Right lung (tissue), 5 donors: ENCODE results near the gene AKNA. TPM values are rescaled to one million over a fixed set of nuclear protein-coding genes. Genes with fewer than 3 reads are reported as not detected.

Experiments used
- DNase-seq, 2 donors: peaks; one replicate each; pipeline ENCODE4 v3.0.0-alpha.2; 2013
- polyA plus RNA-seq, 5 donors: library from polyadenylated mRNA; unstranded; fragments of 120-200 nt; gene quantifications; one replicate each; pipeline versions ENCODE4 v1.2.1 to v1.2.3, GENCODE V29; 2013; ENCODE audit warnings: inconsistent platforms in 1 of 5, low replicate concordance in 1 of 5; ENCODE audit not compliant: insufficient read length in 5 of 5, insufficient read depth in 1 of 5

Gene AKNA
- polyA plus RNA-seq, 5 donors = 29.3 to 38.6 (median 31.2) TPM

DNA sequence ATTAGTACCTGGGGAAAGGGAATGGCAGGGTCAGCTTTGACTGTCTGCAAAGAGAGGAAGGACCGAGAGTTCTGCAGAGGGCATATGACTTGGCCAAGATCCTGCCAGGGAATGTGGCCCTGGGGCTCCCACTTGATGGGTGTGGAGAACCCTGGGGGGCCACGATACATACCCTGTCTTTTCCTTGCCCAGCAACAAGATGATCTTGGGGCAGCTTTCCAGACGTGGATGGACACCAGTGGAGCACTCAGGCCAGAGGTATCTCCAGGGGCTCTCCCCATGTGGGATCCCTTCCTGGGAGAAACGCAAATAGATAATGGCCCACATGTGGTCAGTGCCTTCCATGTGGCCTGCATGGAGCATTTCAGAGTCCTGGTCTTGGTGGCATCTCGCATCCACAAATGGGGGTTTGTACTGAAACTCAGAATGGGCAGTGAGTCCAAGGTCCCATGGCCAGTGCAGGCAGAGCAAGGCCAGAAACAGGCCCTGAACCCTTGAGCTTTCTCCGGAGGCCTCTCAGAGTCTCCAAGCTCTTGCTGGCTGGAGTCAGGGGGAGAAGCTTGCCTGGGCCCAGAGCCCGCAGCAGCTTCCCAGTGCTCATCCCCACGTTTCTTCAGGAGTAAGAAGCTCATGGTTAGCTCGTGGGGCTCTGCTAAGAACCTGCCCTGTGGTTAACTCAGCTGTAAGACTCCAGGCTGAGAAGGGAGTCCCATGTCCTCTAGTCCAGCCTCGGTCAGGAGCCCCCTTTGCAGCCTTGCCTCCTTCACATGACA, 83.2 kb downstream of the AKNA start:
- no peak for DNase-seq

DNA sequence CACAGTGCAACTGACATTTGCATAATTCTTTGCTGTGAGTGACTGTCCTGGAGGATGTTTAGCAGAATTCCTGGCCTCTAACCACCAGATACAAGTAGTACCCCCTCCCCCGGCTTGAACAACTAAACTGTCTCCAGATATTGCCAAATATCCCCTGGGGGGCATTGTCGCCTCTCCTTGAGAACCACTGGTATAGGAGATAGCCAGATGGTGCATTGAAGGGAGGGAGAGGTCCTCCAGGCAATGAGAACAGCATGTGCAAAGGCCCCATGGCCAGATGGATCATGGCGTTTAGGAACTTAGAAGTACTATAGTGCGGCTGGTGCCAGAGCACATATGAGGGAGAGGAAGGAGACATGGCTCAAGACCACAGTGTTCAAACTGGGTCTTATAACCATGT, 83.8 kb downstream of the AKNA start:
- DNase-seq = no peak

- no peak for DNase-seq
Observed at GRCh38 chr9:114303571-114303970, 84.2 kb downstream of the AKNA start.

GRCh38 chr9:114302727-114303126, 85.1 kb downstream of the AKNA start:
- DNase-seq = no peak

DNA sequence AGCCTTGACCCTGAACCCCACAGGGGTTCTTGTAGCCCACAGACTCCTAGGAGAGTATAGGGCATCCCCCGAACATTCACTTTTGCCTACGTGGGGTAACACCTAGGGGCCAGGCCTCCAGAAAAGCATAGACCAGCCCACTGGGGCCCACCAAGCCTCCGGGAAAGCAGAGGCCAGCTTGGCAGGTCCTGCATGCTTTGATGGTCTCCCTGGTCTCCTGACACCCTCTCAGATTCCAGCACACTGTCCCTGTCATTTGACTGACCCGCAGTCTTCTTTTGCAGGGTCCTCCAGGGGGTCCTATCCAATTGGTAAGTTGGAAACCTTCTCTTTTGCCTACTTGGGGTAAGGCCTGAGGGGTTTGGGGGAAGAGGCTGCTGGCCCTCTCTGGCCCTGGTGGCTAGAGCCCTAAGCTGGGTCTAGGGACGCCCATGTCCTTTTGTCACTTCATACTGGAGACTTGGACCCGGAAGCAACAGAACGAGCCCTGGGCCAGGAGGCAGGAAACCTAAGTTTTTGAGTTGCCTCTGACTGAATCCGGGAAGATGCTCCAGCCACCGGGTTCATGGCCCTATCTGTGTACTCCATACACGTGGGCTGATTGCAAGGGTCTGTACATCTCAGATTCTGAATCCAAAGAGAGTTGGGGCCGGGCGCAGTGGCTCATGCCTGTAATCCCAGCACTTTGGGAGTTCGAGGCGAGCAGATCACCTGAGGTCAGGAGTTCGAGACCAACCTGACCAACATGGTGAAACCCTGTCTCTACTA, 85.8 kb downstream of the AKNA start:
- DNase-seq = no peak

GRCh38 chr9:114300846-114301797, 86.7 kb downstream of the AKNA start:
- DNase-seq = no peak

- no peak for DNase-seq
Observed at GRCh38 chr9:114300153-114300845, 87.5 kb downstream of the AKNA start.

DNA sequence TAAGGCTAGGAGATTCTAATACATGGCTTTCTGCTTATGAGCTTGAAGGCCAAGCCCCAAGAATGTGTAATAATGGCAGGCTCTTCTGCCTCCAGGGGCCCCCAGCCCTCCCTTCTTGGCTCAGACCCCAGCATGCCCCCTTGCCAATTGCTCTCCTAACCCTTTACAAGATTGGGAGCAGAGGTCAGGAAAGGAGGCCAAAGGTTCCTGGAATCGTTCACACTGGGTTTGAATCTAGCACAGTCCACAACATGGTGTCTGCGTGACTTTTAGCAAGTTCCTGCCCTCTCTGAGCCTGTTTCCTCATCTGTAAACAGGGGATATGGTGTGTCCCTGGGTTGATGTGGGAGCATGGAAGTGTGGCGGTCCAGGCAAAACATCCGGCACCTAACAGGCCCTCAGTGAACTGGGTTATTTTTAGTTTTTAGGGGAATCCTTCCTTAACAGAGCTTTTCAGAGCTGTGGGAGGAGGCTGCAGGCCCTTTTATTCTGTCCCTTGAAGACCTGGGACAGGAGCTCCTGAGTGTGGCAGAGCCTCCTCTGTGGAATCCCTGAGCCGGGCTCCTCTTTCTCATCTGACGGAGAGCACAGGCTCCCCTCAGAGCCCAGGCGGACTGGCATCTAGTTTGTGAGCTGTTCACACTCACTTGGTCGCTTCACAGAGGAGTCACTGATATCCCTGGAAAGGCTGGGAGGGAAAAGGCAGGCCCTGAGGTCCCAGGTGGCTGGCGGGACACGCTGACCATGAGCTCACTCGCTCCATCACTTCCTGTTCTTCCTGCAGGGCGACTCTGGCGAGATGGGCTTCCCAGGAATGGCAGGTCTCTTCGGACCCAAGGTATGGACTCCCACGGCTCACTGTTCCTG, 88.3 kb downstream of the AKNA start:
- no peak for DNase-seq

DNA sequence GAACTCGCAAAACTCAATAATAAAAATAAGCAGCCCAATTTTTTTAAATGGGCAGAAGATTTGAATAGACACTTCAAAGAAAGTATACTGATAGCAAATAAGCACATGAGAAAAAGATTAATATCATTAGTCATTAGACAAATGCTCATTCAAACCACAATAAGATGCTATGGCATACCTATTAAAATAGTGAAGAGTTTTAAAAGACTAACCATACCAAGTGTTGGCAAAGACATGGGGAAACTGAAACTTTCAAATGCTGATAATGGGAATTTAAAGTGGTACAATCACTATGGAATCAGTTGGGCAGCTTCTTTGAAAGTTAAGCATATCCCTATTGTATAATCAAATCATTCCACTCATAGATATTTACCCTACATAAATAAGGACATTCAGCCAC, 91.4 kb downstream of the AKNA start:
- DNase-seq = no peak

DNA sequence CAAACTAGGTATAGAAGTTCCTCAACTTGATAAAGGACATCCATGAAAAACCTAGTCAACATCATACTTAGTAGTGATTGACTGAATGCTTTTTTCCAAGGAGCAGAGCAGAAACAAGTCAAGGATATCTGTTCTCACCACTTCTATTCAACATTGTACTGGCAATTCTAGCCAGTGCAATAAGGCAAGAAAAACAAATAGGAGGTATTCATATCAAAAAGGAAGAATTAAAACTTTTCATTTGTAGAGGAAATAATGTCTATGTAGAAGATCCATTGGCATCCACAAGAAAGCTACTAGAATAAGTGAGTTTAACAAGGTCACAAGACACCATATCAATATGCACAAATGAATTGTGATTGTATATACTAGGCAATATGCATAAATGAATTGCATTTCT, 93.1 kb downstream of the AKNA start:
- DNase-seq = no peak

- no peak for DNase-seq
Observed at GRCh38 chr9:114291886-114292590, 95.7 kb downstream of the AKNA start.

GRCh38 chr9:114291064-114291474, 96.7 kb downstream of the AKNA start:
- DNase-seq = peak; percentile 52 to 69

- DNase-seq = no peak
Observed at GRCh38 chr9:114290561-114290986, 97.2 kb downstream of the AKNA start.

DNA sequence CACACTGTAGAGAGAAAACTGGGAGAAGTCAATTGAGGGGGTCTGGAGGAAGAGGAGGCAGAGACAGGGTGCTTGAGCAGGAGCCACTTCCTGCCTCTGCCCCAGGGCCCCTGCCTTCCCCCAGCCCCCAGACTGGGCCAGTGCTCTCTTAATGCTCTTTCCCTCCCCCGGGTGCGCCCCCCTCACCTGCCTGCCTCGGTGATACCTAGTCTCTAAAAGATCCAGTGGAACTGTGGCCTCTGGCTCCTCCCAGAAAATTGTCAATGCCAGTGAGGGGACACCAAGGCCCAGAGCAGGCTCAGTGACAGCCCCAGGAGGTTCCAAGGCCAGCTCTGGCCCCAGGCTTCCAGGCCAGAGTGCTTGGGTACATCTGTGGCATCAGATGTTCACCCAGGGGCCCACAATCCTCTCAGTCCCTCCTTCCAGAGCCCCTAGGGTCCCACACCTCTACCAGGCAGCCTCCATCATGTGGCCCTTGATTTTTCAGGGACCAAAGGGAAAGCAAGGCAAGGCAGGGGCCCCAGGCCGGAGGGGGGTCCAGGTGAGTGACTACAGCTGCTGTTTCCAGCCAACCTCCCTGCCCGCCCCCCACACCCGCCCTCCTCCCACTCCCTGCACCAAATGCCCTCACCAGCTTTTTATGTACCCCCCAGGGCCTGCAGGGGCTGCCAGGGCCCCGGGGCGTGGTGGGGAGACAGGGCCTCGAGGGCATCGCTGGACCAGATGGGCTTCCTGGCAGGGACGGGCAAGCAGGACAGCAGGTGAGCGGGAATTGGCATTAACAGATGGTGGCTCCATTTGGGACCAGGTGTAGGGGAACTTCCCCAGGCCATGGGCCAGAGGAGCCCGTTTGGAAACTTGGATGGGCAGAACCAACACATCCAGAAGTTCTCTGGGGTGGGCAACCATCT, 98.0 kb downstream of the AKNA start:
- DNase-seq = no peak

DNA sequence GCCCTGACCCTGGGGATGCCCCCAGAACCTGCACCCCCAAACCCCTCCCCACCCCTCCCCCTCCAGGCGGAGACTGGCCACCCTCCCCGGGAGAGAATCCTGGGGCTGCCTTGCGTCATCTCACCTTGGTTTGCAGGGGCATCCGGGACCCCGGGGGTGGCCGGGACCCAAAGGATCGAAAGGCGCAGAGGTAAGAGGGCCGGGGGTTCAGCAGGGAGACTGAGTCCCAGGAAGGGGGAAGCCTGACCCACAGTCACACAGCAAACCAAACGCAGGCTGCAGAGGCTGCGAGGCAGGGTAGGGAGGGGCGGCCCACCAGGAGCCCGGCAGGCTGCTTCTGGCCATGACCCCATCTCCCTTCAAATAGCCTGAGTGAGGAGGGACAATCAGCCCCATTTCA, 98.7 kb downstream of the AKNA start:
- DNase-seq = no peak

DNA sequence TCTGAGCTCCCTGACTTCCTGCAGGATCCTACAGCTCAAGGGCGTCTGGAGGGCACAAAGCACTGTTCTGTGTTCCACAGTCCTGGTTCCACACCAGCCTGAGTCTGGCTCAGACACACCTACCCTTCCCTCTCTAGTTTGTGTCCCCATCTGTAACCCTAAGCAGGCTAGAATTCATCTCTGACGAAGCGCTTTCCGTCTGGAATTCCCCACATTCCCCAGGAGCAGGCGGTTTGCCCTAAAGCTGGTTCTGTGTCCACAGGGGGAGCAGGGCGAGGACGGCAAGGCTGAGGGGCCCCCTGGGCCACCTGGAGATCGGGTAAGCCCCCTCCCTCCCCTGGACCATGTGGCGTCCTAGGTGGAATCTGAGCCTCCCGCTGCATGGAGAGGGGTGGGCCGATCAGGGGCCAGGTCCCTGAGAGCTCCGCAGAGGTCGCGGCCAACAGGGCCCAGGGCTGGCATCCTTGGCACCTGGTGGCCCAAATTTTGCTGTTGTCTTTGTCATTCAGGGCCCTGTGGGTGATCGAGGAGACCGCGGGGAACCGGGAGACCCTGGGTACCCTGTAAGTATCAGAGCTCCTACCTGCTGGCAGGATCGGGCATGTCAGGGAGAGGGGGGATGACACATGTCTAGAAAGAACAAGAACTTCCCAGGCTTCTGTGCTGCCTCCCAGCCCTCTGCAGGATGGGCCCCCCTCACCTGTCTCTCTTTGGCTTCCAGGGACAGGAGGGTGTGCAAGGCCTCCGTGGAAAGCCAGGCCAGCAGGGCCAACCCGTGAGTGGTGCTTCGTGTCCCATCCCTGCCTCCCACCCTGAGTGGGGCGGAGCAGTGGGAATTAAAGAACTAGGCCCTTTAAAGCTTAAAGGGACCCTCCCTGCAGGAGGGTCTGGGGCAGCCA, 99.3 kb downstream of the AKNA start:
- no peak for DNase-seq

- no peak for DNase-seq
Observed at GRCh38 chr9:114287763-114288192, 100.0 kb downstream of the AKNA start.
